CD14-positive monocyte (primary cell): Measurements from ENCODE around the gene NASP. TPM values are rescaled to one million over a fixed set of nuclear protein-coding genes. Genes with fewer than 3 reads are reported as not detected.
A peak's percentile ranks its signal among the peaks of the same experiment; 100 is the strongest.

ENCODE experiments used
- DNase-seq, 3 donors: peaks; one replicate each; pipeline ENCODE4 v3.0.0-alpha.2; 2011 to 2022
- H2AFZ ChIP-seq: 2 replicates; pipeline ENCODE4 v1.6.0; 2012; ENCODE audit warnings: mild to moderate bottlenecking, low read depth, low read length, inconsistent platforms; ENCODE audit not compliant: insufficient read depth, poor library complexity, severe bottlenecking
- H3K27ac ChIP-seq, 2 donors: 1 replicate in 1 of 2; 2 replicates in 1 of 2; pipeline ENCODE4 v1.5.1; 2012 to 2013; ENCODE audit warnings: low read length in 2 of 2, control low read depth in 1 of 2, inconsistent platforms in 1 of 2, low read depth in 1 of 2, mild to moderate bottlenecking in 1 of 2
- H3K27me3 ChIP-seq, 2 donors: one replicate each; pipeline versions ENCODE4 v1.6.0 to v1.6.1; 2011 to 2013; ENCODE audit warnings: low read length in 2 of 2; ENCODE audit not compliant: control insufficient read depth in 2 of 2, insufficient read depth in 2 of 2
- H3K36me3 ChIP-seq, 2 donors: replicated peaks in 1 of 2; 1 replicate in 1 of 2; 2 replicates in 1 of 2; pipeline versions ENCODE4 v1.5.1 to v1.6.1; 2012 to 2013; ENCODE audit warnings: low read length in 2 of 2, control low read depth in 1 of 2, inconsistent platforms in 1 of 2, mild to moderate bottlenecking in 1 of 2; ENCODE audit not compliant: insufficient read depth in 2 of 2, control insufficient read depth in 1 of 2
- H3K4me1 ChIP-seq, 2 donors: 1 replicate in 1 of 2; 2 replicates in 1 of 2; pipeline versions ENCODE4 v1.5.1 to v1.6.1; 2012 to 2013; ENCODE audit warnings: low read length in 2 of 2, control low read depth in 1 of 2, inconsistent platforms in 1 of 2, mild to moderate bottlenecking in 1 of 2, moderate library complexity in 1 of 2; ENCODE audit not compliant: insufficient read depth in 2 of 2, control insufficient read depth in 1 of 2
- H3K4me2 ChIP-seq: replicated peaks from 2 replicates; pipeline ENCODE3; 2012; ENCODE audit warnings: low read length, moderate library complexity, mild to moderate bottlenecking; ENCODE audit not compliant: poor library complexity, severe bottlenecking; ENCODE audit errors: extremely low read depth
- H3K4me3 ChIP-seq, 3 experiments: fragments of 200-600 bp in 1 of 3; sonication (generic) in 1 of 3; replicated peaks in 1 of 3; 1 replicate in 2 of 3; 2 replicates in 1 of 3; pipeline ENCODE4 v1.5.1; 2011 to 2013; ENCODE audit warnings: low read length in 3 of 3, mild to moderate bottlenecking in 3 of 3, control low read depth in 2 of 3, low read depth in 2 of 3, inconsistent platforms in 1 of 3, moderate library complexity in 1 of 3
- H3K79me2 ChIP-seq: 2 replicates; pipeline ENCODE4 v1.6.0; 2012; ENCODE audit warnings: mild to moderate bottlenecking, control low read depth, inconsistent platforms, low read length, moderate library complexity; ENCODE audit not compliant: insufficient read depth
- H3K9ac ChIP-seq: 2 replicates; pipeline ENCODE4 v1.6.0; 2017; ENCODE audit warnings: low read length, mild to moderate bottlenecking; ENCODE audit not compliant: insufficient read depth, poor library complexity, severe bottlenecking
- H3K9me3 ChIP-seq, 2 donors: replicated peaks in 1 of 2; 1 replicate in 1 of 2; 2 replicates in 1 of 2; pipeline versions ENCODE4 v1.5.1 to v1.6.1; 2012 to 2013; ENCODE audit warnings: low read length in 2 of 2, control low read depth in 1 of 2; ENCODE audit not compliant: control insufficient read depth in 1 of 2, insufficient read depth in 1 of 2
- H4K20me1 ChIP-seq: 2 replicates; pipeline ENCODE4 v1.6.0; 2012; ENCODE audit warnings: mild to moderate bottlenecking, low read length, control low read depth, moderate library complexity; ENCODE audit not compliant: insufficient read depth
- H3K27ac Mint-ChIP-seq, 7 donors: one replicate each; pipeline ENCODE4 v1.8.0; 2020; ENCODE audit warnings: mild to moderate bottlenecking in 7 of 7, mixed read lengths in 7 of 7, moderate library complexity in 6 of 7, inconsistent platforms in 2 of 7
- H3K27me3 Mint-ChIP-seq, 3 donors: one replicate each; pipeline ENCODE4 v1.8.0; 2021 to 2022; ENCODE audit warnings: low read depth in 3 of 3, mild to moderate bottlenecking in 3 of 3, mixed read lengths in 3 of 3, moderate library complexity in 3 of 3, inconsistent platforms in 1 of 3
- H3K36me3 Mint-ChIP-seq, 2 donors: one replicate each; pipeline ENCODE4 v1.8.0; 2020; ENCODE audit warnings: mixed read lengths in 2 of 2, inconsistent platforms in 1 of 2, mild to moderate bottlenecking in 1 of 2
- H3K4me1 Mint-ChIP-seq: one replicate; pipeline ENCODE4 v1.8.0; 2020; ENCODE audit warnings: mild to moderate bottlenecking, mixed read lengths
- H3K4me3 Mint-ChIP-seq, 2 donors: one replicate each; pipeline ENCODE4 v1.8.0; 2020; ENCODE audit warnings: mild to moderate bottlenecking in 2 of 2, mixed read lengths in 2 of 2, moderate library complexity in 1 of 2
- H3K9me3 Mint-ChIP-seq, 7 donors: one replicate each; pipeline ENCODE4 v1.8.0; 2020 to 2022; ENCODE audit warnings: mixed read lengths in 7 of 7, mild to moderate bottlenecking in 6 of 7, moderate library complexity in 6 of 7, inconsistent platforms in 2 of 7
- CTCF ChIP-seq: fragments of 200-600 bp; IDR thresholded peaks from one replicate; pipeline ENCODE4 v1.8.0; 2022; ENCODE audit warnings: antibody characterized with exemption, mild to moderate bottlenecking
- WGBS: methylation state at CpG from one replicate; pipeline ENCODE4 v1.1.5; 2013; ENCODE audit warnings: missing lambda C conversion rate; ENCODE audit not compliant: insufficient coverage; 5-methylcytosine and 5-hydroxymethylcytosine counted together
- intact Hi-C, 2 donors: fragments of 100-400 bp; cut with micrococcal nuclease; formaldehyde crosslinking; loops; one replicate each; pipeline versions ENCODE4 v1.15.0 to v1.15.1; 2023
- polyA plus RNA-seq, 3 donors: library from polyadenylated mRNA; depleted of rRNA in 1 of 3; unstranded in 2 of 3; stranded (reverse) in 1 of 3; fragments of 300-500 nt in 2 of 3; fragments of >200 nt in 1 of 3; fragmentation: Illumina TruSeq in 2 of 3; gene quantifications; 1 replicate in 2 of 3; 2 replicates in 1 of 3; pipeline ENCODE4 v1.2.3, GENCODE V29; 2012 to 2021

Gene NASP
- polyA plus RNA-seq, 3 donors: 24.4 to 44.6 (median 27.5) TPM

- no peak overlapping the region for H3K27ac ChIP-seq
- H3K4me3 ChIP-seq: no peak overlapping the region
- H2AFZ ChIP-seq: no peak overlapping the region
- no peak for TF ChIP-seq CTCF
- Mint-ChIP-seq H3K27me3 (peaks cover 0 to 2% (median 1%) of the 10 kb centered on the region in 3 donors), H3K4me3 (no peak overlapping the region), H3K9me3 (no peaks in the 10 kb centered on the region), H3K4me1 (peaks cover 25% of the 10 kb centered on the region), H3K27ac (no peak overlapping the region), H3K36me3 (peaks cover 25 to 57% of the 10 kb centered on the region in 2 donors)
- H3K27me3 ChIP-seq: no peaks in the 10 kb centered on the region
- no peaks in the 10 kb centered on the region for H3K9me3 ChIP-seq
- peaks cover 25 to 26% of the 10 kb centered on the region in 2 donors for H3K4me1 ChIP-seq
- no peak overlapping the region for H3K9ac ChIP-seq
- H4K20me1 ChIP-seq: no peaks in the 10 kb centered on the region
- peaks cover 8 to 56% of the 10 kb centered on the region in 2 donors for H3K36me3 ChIP-seq
- intact Hi-C loops: no loop called here
- no peak overlapping the region for H3K4me2 ChIP-seq
- H3K79me2 ChIP-seq: peaks cover 40% of the 10 kb centered on the region
- no peak for DNase-seq
- WGBS: no CpG with 5 or more reads among the region's 2 CpGs
These were observed 20.4 kb downstream of the NASP start for GRCh38 chr1:45604239-45604638.

DNA sequence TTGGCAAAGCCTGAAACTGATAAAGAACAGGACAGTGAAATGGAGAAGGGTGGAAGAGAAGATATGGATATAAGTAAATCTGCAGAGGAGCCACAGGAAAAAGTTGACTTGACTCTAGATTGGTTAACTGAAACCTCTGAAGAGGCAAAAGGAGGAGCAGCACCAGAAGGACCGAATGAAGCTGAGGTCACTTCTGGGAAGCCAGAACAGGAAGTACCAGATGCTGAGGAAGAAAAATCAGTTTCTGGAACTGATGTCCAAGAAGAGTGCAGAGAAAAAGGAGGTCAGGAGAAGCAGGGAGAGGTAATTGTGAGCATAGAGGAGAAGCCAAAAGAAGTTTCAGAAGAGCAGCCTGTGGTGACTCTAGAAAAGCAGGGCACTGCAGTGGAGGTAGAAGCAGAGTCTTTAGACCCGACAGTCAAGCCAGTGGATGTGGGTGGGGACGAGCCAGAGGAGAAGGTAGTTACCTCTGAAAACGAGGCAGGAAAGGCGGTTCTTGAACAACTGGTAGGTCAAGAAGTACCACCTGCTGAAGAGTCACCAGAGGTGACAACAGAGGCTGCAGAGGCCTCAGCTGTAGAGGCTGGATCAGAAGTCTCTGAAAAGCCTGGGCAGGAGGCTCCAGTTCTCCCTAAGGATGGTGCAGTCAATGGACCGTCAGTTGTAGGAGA is 23.7 kb downstream of the NASP start:
- H4K20me1 ChIP-seq: no peaks in the 10 kb centered on the region
- H3K36me3 ChIP-seq: peaks cover 15 to 58% of the 10 kb centered on the region in 2 donors
- H3K9me3 Mint-ChIP-seq: no peaks in the 10 kb centered on the region
- WGBS: 51% methylated on average over 5 of the region's 6 CpGs
- H3K4me2 ChIP-seq: peak overlapping the region; percentile 42
- peaks cover 17% of the 10 kb centered on the region for H3K79me2 ChIP-seq
- H3K27me3 Mint-ChIP-seq: peaks cover 0 to 2% (median 1%) of the 10 kb centered on the region in 3 donors
- H3K27me3 ChIP-seq: no peaks in the 10 kb centered on the region
- TF ChIP-seq CTCF: no peak
- H3K27ac Mint-ChIP-seq: peak overlapping the region; percentile 55 to 86 (median 83)
- peak overlapping the region in 1 of 3 experiments; percentile 44 for H3K4me3 ChIP-seq
- peak overlapping the region in 1 of 2 donors; percentile 76 for H3K4me3 Mint-ChIP-seq
- H2AFZ ChIP-seq: peak overlapping the region; percentile 31
- H3K4me1 ChIP-seq: peaks cover 26 to 28% of the 10 kb centered on the region in 2 donors
- no peaks in the 10 kb centered on the region for H3K9me3 ChIP-seq
- peak overlapping the region; percentile 51 to 78 for H3K27ac ChIP-seq
- peaks cover 28% of the 10 kb centered on the region for H3K4me1 Mint-ChIP-seq
- H3K36me3 Mint-ChIP-seq: peaks cover 22 to 53% of the 10 kb centered on the region in 2 donors
- intact Hi-C loops: no loop called here
- peak overlapping the region; percentile 11 for H3K9ac ChIP-seq
- DNase-seq: peak; percentile 12 to 33 (median 15)
